Nephron (organoid): ENCODE measurements around the gene SUGP1.

Experiments
- H3K27ac Mint-ChIP-seq, 3 experiments: 2 replicates each; pipeline ENCODE4 v1.8.0; 2020; ENCODE audit warnings: mixed read lengths in 3 of 3, mild to moderate bottlenecking in 2 of 3, moderate library complexity in 1 of 3
- H3K27me3 Mint-ChIP-seq: 2 replicates; pipeline ENCODE4 v1.8.0; 2021; ENCODE audit warnings: low read depth, mild to moderate bottlenecking, moderate library complexity, mixed read lengths
- H3K36me3 Mint-ChIP-seq: 2 replicates; pipeline ENCODE4 v1.8.0; 2020; ENCODE audit warnings: low read depth, mixed read lengths
- H3K4me1 Mint-ChIP-seq: 2 replicates; pipeline ENCODE4 v1.8.0; 2020; ENCODE audit warnings: mixed read lengths
- H3K4me3 Mint-ChIP-seq, 3 experiments: 2 replicates each; pipeline ENCODE4 v1.8.0; 2020; ENCODE audit warnings: mild to moderate bottlenecking in 3 of 3, mixed read lengths in 3 of 3, moderate library complexity in 2 of 3
- H3K9me3 Mint-ChIP-seq: 2 replicates; pipeline ENCODE4 v1.8.0; 2020; ENCODE audit warnings: mixed read lengths
- TF ChIP-seq, protein P1 (sequence below), 3 experiments: fragments of 200-600 bp; sonication (generic); IDR thresholded peaks; one replicate each; pipeline ENCODE4 v1.5.0; 2021; ENCODE audit warnings: antibody characterized with exemption in 3 of 3; ENCODE audit not compliant: unreplicated experiment in 3 of 3

The SUGP1 gene

GRCh38 chr19:19261350-19262189, 58.7 kb downstream of the SUGP1 start:
- H3K36me3 Mint-ChIP-seq: no peaks in the 10 kb centered on the region
- H3K4me3 Mint-ChIP-seq: peak overlapping the region; percentile 54 to 79 (median 71)
- peaks cover 70% of the 10 kb centered on the region for H3K27me3 Mint-ChIP-seq
- H3K4me1 Mint-ChIP-seq: peaks cover 13% of the 10 kb centered on the region
- TF ChIP-seq, protein P1, sequence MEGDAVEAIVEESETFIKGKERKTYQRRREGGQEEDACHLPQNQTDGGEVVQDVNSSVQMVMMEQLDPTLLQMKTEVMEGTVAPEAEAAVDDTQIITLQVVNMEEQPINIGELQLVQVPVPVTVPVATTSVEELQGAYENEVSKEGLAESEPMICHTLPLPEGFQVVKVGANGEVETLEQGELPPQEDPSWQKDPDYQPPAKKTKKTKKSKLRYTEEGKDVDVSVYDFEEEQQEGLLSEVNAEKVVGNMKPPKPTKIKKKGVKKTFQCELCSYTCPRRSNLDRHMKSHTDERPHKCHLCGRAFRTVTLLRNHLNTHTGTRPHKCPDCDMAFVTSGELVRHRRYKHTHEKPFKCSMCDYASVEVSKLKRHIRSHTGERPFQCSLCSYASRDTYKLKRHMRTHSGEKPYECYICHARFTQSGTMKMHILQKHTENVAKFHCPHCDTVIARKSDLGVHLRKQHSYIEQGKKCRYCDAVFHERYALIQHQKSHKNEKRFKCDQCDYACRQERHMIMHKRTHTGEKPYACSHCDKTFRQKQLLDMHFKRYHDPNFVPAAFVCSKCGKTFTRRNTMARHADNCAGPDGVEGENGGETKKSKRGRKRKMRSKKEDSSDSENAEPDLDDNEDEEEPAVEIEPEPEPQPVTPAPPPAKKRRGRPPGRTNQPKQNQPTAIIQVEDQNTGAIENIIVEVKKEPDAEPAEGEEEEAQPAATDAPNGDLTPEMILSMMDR (IDR thresholded peaks at IDR 0.05; ENCODE audit: unreplicated experiment in 3 of 3): no peak
- peaks cover 3% of the 10 kb centered on the region for H3K9me3 Mint-ChIP-seq
- H3K27ac Mint-ChIP-seq: no peak overlapping the region

DNA sequence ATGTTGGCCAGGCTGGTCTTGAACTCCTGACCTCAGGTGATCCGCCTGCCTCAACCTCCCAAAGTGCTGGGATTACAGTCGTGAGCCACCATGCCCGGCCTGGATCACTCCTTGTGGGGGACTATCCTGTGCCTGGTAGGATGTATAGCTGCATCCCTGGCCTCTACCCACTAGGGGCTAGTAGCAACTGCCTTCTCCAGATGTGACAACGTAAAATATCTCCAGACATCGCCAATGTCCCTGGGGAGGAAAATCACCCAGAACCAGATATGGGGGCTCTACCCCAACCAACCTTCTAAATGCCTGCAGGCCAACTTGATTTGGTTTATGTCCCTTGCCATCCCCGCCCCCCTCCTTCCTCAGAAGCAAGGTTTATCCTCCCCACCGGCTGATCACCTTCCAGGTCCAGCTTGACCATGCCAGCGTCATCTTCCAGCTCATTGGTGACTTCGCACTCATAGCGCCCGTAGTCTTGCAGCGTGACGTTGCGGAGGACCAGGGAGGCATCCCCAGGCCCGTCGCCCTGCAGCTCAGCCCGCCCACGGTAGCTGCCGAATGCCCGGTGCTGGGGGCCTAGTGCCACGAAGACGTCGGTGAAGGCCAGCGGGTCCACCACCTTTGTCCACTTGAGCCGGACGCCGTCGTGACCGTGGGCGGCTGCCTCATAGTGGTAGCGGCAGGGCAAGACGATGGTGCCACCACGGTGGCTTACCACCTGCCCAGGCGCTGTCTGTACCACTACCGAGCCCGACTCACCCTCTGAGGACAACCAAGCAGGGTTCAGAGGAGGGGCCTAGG, 59.7 kb downstream of the SUGP1 start:
- no peaks in the 10 kb centered on the region for H3K36me3 Mint-ChIP-seq
- peaks cover 13% of the 10 kb centered on the region for H3K4me1 Mint-ChIP-seq
- TF ChIP-seq, protein P1 (IDR thresholded peaks at IDR 0.05; ENCODE audit: unreplicated experiment in 3 of 3): no peak
- H3K9me3 Mint-ChIP-seq: peaks cover 3% of the 10 kb centered on the region
- peaks cover 72% of the 10 kb centered on the region for H3K27me3 Mint-ChIP-seq
- H3K27ac Mint-ChIP-seq: no peak overlapping the region
- peak overlapping the region; percentile 38 to 63 (median 44) for H3K4me3 Mint-ChIP-seq

GRCh38 chr19:19259741-19260140, 60.6 kb downstream of the SUGP1 start:
- Mint-ChIP-seq H3K27me3 (peaks cover 70% of the 10 kb centered on the region), H3K4me3 (peak overlapping the region; percentile 53 to 70 (median 61)), H3K27ac (no peak overlapping the region), H3K9me3 (peaks cover 3% of the 10 kb centered on the region), H3K4me1 (peaks cover 13% of the 10 kb centered on the region), H3K36me3 (no peaks in the 10 kb centered on the region)
- TF ChIP-seq, protein P1 (IDR thresholded peaks at IDR 0.05; ENCODE audit: unreplicated experiment in 3 of 3): no peak

DNA sequence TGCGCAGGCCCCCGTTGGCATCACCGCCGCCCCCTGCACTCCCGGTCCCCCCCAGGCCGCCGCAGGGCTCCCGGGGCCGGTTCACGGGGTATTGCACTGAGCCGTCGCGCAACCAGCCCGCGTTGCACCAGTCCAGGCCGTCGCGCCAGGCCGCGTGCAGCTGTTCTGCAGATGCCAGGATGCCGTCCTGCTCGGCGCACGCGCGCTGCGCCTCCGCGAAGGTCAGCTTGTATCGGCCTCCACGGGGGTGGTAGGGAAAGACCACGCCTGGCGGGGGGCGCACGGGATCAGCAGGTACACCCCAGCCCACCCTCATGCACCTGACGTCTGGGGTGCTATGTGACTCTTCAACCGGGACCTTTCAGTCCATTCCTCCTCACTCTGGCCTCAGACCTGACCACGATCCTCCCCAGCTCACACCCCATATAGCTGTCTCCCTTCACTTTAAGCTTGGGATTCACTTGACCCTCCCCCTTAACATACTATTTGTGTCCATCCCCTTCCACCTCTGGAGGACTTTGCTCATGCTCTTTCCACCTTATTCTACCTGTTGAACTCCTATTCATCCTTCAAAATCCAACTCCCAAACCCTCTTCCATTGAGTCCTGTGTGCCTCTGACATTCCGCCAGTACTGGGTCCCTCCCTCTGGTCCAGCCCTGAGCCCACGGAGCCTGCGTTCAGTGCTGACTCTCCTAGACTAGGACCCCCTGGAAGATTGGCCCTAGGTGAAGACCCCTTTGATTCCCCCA, 61.5 kb downstream of the SUGP1 start:
- Mint-ChIP-seq H3K36me3 (no peaks in the 10 kb centered on the region), H3K4me1 (peaks cover 13% of the 10 kb centered on the region), H3K4me3 (no peak overlapping the region), H3K9me3 (peaks cover 3% of the 10 kb centered on the region), H3K27me3 (peaks cover 68% of the 10 kb centered on the region), H3K27ac (no peak overlapping the region)
- TF ChIP-seq, protein P1 (IDR thresholded peaks at IDR 0.05; ENCODE audit: unreplicated experiment in 3 of 3): no peak

- Mint-ChIP-seq H3K4me1 (peaks cover 13% of the 10 kb centered on the region), H3K9me3 (peaks cover 3% of the 10 kb centered on the region), H3K27ac (no peak overlapping the region), H3K4me3 (no peak overlapping the region), H3K36me3 (no peaks in the 10 kb centered on the region), H3K27me3 (peaks cover 64% of the 10 kb centered on the region)
- TF ChIP-seq, protein P1 (IDR thresholded peaks at IDR 0.05; ENCODE audit: unreplicated experiment in 3 of 3): no peak
Measured at GRCh38 chr19:19257836-19258588, 62.3 kb downstream of the SUGP1 start.
